ENCODE data around the gene LCP1. TPM values are rescaled to one million over a fixed set of nuclear protein-coding genes. Genes with fewer than 3 reads are reported as not detected.

Gene LCP1
- total RNA-seq, 1 donor from 2014 or later = 758 TPM

DNA sequence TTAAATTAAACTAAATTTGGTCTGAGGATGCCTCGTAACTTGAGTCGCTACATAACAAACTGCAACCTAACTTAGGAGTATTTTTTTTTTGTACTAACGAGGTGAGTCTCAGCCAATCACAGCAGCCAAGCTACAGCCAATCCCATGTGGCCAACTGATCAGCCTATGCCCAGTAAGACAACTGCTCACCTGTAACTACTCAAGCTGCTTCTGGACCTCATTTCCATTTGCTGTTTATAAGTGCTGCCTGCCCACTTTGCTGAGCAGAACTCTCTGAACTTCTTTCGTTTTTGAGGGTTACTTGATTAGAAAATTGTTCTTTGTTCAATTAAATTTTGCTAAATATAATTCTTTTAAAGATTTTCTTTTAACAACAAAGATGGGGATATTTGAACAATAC, 81.0 kb downstream of the LCP1 start:
- Mint-ChIP-seq H3K4me3 (no peak overlapping the region), H3K27ac (no peak overlapping the region), H3K27me3 (ENCODE audit: insufficient read depth) (peaks cover 5% of the 10 kb centered on the region), H3K36me3 (ENCODE audit: low read depth) (no peaks in the 10 kb centered on the region), H3K4me1 (ENCODE audit: low read depth) (no peaks in the 10 kb centered on the region), H3K9me3 (no peaks in the 10 kb centered on the region)
- no peak for DNase-seq (ENCODE audit: low spot score)
- intact Hi-C loops (cut with micrococcal nuclease) = no loop called here

DNA sequence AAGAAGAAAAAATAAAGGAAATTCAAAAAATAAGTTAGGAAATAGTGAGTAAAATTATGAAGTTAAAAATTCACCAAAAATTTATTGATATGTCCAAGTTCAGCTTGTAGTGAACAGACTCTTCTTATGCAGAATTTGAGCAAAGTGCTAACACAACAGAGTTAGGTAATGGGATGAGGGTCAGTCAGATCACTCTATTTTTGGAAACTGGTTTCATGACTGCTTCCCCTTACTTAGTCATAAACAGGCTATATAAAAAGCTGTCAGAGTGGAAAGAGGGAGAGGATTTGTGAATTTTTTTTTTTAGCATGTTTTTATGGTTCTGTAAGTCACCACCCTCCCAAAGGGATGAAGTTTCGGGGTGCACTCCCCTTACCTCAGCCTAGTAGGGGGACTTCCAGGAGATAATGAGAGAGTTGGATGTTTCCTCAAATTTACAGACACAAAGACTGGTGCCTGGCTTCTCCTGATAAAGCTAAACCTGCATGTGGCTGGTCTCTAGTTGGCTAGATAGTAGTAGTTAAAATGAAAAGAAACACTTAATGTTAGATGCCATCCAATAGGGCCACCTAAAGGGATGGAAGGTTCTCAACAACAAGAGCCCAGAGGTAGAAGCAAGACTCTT, 81.7 kb downstream of the LCP1 start:
- Mint-ChIP-seq H3K36me3 (ENCODE audit: low read depth) (no peaks in the 10 kb centered on the region), H3K4me3 (no peak overlapping the region), H3K27me3 (ENCODE audit: insufficient read depth) (peaks cover 5% of the 10 kb centered on the region), H3K4me1 (ENCODE audit: low read depth) (no peaks in the 10 kb centered on the region), H3K9me3 (no peaks in the 10 kb centered on the region), H3K27ac (no peak overlapping the region)
- intact Hi-C loops (cut with micrococcal nuclease) = no loop called here
- no peak for DNase-seq (ENCODE audit: low spot score)

DNA sequence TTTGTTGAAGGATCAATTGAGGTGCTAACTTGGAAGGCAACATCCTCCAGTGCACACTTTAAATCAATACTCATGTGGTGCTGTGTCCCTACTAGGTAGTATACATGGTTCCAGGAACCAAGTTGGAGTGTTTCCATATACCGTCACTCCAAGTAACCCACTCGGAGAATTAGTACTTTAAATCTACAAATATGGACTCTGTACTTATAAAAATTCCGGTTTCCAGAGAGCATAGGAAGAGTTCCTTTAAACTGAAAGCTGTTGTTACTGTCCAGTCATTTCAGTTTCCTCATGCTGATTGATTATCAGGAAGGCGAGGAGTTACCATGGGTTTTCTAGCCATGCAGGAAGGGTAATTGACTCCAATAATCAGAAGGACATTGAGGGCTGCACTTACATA, 84.3 kb downstream of the LCP1 start:
- no peaks in the 10 kb centered on the region for H3K9me3 Mint-ChIP-seq
- no peaks in the 10 kb centered on the region for H3K4me1 Mint-ChIP-seq (ENCODE audit: low read depth)
- H3K36me3 Mint-ChIP-seq (ENCODE audit: low read depth) = no peaks in the 10 kb centered on the region
- intact Hi-C loops (cut with micrococcal nuclease) = no loop called here
- H3K4me3 Mint-ChIP-seq = no peak overlapping the region
- H3K27ac Mint-ChIP-seq = no peak overlapping the region
- DNase-seq (ENCODE audit: low spot score) = no peak
- H3K27me3 Mint-ChIP-seq (ENCODE audit: insufficient read depth) = peaks cover 23% of the 10 kb centered on the region

DNA sequence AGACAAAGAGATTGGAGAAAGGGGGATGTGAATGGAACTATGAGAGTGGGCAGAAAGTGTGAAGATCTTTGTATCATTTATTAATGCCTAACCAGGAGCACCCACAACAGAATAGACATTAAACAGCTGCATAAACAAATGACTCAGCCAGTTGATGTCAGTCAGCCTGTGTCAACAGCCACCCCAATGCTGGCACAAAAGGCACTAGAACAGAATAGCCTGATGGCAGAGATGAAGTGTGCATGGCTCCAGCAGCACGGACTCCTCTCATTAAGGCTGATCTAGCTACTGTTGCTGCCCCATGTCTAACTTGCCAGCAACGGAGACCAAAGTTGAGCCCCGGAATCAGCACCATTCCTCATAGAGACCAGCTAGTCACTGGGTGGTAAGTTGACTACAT, 85.0 kb downstream of the LCP1 start:
- no peak overlapping the region for H3K27ac Mint-ChIP-seq
- intact Hi-C loops (cut with micrococcal nuclease) = no loop called here
- peaks cover 27% of the 10 kb centered on the region for H3K27me3 Mint-ChIP-seq (ENCODE audit: insufficient read depth)
- H3K4me1 Mint-ChIP-seq (ENCODE audit: low read depth) = no peaks in the 10 kb centered on the region
- H3K36me3 Mint-ChIP-seq (ENCODE audit: low read depth) = no peaks in the 10 kb centered on the region
- no peak overlapping the region for H3K4me3 Mint-ChIP-seq
- DNase-seq (ENCODE audit: low spot score) = no peak
- H3K9me3 Mint-ChIP-seq = no peaks in the 10 kb centered on the region

DNA sequence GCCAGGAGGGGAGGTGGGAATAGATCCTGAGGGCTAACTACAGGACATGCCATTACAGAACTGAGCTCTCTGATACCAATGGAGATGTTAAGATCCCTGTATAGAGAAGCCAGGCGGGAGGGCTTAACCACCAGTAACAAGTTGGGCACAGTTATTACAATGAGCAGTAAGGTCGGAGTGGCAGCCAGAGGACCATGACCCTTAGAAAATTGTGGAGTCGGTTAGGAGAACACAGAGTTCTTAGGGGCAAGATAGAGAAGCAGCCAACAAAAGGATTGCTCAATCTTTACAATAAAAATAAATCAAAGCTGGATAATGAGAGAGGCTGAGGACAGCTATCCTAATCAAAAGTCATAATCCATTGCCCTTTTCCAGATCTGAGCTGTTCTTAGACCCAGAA, 87.5 kb downstream of the LCP1 start:
- intact Hi-C loops (cut with micrococcal nuclease) = no loop called here
- no peak for DNase-seq (ENCODE audit: low spot score)
- H3K36me3 Mint-ChIP-seq (ENCODE audit: low read depth) = no peaks in the 10 kb centered on the region
- no peaks in the 10 kb centered on the region for H3K4me1 Mint-ChIP-seq (ENCODE audit: low read depth)
- no peak overlapping the region for H3K4me3 Mint-ChIP-seq
- peaks cover 27% of the 10 kb centered on the region for H3K27me3 Mint-ChIP-seq (ENCODE audit: insufficient read depth)
- H3K27ac Mint-ChIP-seq = no peak overlapping the region
- no peaks in the 10 kb centered on the region for H3K9me3 Mint-ChIP-seq

DNA sequence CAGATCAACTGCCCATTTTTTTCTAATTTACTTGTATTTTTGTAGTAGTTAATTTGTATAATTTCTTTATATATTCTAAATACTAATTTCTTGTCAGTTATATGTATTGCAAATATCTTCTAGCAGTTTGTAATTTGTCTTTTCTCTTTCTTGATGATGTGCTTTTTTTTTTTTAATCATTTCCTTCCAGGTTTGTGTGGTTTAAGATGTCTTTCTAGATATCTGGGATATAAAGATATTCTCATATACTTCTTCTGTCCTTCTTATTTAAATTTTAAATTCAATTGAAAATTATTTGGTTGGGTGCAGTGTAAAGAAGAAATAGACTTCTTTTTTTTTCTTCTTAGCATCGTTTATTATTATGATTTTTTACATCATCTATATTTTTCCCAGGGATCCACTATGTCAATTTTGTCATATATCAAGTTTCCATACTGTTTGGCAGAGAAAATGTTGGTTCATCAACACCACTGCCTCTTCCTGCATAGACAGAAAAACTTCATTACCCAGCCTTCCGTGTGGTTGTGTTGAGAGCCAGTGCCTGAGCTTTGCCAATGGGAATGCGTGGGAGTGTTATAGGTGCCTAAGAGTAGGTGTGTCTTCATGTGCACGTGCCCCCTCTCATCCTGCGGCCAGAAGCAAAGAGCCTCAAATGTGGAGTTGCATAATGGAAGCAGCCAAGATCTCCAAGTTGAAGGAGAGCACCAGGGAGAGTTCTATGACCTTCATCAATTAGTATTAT, 93.0 kb downstream of the LCP1 start:
- Mint-ChIP-seq H3K9me3 (no peaks in the 10 kb centered on the region), H3K27ac (no peak overlapping the region), H3K4me1 (ENCODE audit: low read depth) (peaks cover 4% of the 10 kb centered on the region), H3K27me3 (ENCODE audit: insufficient read depth) (peaks cover 21% of the 10 kb centered on the region), H3K36me3 (ENCODE audit: low read depth) (no peaks in the 10 kb centered on the region), H3K4me3 (no peak overlapping the region)
- intact Hi-C loops (cut with micrococcal nuclease) = no loop called here
- DNase-seq (ENCODE audit: low spot score) = no peak

DNA sequence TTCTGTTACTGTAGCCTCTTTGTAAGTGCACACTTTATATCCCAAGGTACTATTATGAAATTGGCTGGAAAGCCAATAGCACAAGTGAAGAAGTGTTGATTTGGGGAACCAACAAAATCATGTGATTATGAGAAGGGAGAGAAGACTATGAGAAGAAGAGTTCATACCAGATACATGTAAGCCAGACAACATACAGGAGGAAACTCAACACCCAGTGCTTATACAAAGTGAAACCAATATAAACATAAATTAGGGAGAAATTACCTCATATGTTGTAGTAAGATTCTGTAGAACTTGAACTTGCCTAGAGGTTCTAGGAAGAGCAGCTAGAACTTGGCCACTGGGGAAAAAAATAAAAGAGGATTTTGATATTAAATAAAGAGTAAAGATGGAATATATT, 94.5 kb downstream of the LCP1 start:
- intact Hi-C loops (cut with micrococcal nuclease) = no loop called here
- no peak overlapping the region for H3K27ac Mint-ChIP-seq
- H3K36me3 Mint-ChIP-seq (ENCODE audit: low read depth) = no peaks in the 10 kb centered on the region
- peaks cover 4% of the 10 kb centered on the region for H3K4me1 Mint-ChIP-seq (ENCODE audit: low read depth)
- H3K9me3 Mint-ChIP-seq = no peaks in the 10 kb centered on the region
- H3K27me3 Mint-ChIP-seq (ENCODE audit: insufficient read depth) = peaks cover 10% of the 10 kb centered on the region
- no peak for DNase-seq (ENCODE audit: low spot score)
- no peak overlapping the region for H3K4me3 Mint-ChIP-seq

DNA sequence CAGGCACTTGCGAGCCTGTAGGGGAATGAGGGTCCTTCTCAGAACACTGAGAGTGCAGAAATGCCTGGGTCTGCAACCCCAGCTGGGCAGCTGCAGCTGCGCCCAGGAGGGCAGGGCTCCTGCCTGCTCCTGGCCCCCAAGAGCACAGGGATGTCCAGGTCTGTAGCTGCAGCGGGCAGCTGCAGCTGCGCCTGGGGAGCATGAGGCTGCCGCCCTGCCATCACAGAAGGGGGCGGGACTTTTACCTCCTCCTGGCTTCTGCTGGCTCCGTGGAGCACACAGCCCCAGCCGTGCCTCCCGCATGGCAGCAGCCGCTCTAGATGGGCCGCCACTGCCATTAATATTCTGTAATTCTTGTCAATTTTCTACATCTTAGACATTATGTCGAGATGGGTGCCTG, 95.0 kb downstream of the LCP1 start:
- DNase-seq (ENCODE audit: low spot score) = no peak
- intact Hi-C loops (cut with micrococcal nuclease) = no loop called here
- Mint-ChIP-seq H3K27ac (no peak overlapping the region), H3K4me3 (no peak overlapping the region), H3K36me3 (ENCODE audit: low read depth) (no peaks in the 10 kb centered on the region), H3K27me3 (ENCODE audit: insufficient read depth) (peaks cover 5% of the 10 kb centered on the region), H3K9me3 (no peaks in the 10 kb centered on the region), H3K4me1 (ENCODE audit: low read depth) (peaks cover 4% of the 10 kb centered on the region)

DNA sequence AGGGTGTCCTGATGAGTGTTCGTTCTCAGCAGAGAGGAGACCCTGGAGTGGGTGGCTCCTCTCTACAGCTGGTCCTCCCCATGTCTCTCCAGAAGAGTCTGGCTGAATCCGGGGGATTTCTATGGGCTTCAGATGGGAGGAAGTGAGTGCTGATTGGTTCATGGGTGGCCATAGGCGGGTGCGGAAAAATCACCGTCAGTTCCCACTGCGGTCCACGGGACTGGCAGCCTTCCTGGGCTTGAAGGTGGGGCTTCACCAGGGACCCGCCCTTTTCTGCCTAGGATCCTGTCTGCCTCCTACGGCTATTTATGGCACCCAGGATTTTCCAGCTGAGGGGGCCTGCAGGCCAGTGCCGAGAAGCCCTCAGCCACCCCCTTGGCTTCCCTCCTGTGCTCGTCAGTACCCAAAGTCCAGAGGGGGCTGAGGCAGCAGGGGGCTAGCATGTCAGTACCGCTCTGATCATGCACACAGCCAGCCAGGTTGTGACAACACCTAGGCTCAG, 95.5 kb downstream of the LCP1 start:
- Mint-ChIP-seq H3K4me3 (no peak overlapping the region), H3K36me3 (ENCODE audit: low read depth) (no peaks in the 10 kb centered on the region), H3K9me3 (no peaks in the 10 kb centered on the region), H3K27me3 (ENCODE audit: insufficient read depth) (peaks cover 5% of the 10 kb centered on the region), H3K4me1 (ENCODE audit: low read depth) (peaks cover 4% of the 10 kb centered on the region), H3K27ac (no peak overlapping the region)
- intact Hi-C loops (cut with micrococcal nuclease) = no loop called here
- DNase-seq (ENCODE audit: low spot score) = no peak

DNA sequence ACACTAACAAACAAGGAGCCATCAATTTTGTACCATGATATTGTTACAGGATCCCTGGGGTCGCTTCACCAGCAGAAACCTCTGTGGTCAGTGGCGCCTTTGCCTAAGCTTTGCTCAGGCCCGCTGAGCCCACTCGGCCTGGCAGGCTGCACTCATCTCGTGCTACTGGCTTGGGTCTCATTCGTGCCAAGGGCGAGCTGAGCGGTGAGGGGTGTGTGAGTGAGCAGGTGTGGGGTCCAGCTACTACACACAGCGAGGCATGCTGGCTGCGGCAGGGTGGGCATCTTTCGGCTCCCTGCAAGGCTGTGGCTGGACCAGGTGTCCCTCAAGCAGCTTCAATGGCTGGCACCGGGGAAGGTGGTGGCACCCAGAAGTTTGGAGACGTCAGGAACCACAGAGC, 96.2 kb downstream of the LCP1 start:
- intact Hi-C loops (cut with micrococcal nuclease) = no loop called here
- H3K4me1 Mint-ChIP-seq (ENCODE audit: low read depth) = peaks cover 4% of the 10 kb centered on the region
- no peak overlapping the region for H3K4me3 Mint-ChIP-seq
- no peaks in the 10 kb centered on the region for H3K36me3 Mint-ChIP-seq (ENCODE audit: low read depth)
- DNase-seq (ENCODE audit: low spot score) = no peak
- H3K27ac Mint-ChIP-seq = no peak overlapping the region
- H3K27me3 Mint-ChIP-seq (ENCODE audit: insufficient read depth) = peaks cover 3% of the 10 kb centered on the region
- no peaks in the 10 kb centered on the region for H3K9me3 Mint-ChIP-seq

DNA sequence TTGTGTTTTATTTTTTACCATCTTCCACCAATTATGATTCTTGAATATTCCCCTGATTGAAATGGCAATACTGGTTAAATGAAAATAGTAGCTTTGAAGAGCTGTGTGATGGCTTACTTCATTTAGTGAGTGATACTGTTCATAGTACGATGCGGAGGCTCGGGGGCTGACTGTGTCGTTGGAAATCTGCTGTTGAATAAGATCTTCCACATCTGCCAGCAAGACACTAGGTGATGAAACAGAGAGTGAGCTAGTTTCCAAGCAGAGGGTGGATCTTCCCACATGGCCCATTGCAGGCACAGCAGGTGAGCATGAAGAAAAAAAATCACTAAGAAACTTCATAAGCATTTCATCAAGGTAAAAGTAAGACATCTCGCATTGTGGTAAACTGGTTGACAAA, 99.7 kb downstream of the LCP1 start:
- H3K36me3 Mint-ChIP-seq (ENCODE audit: low read depth) = no peaks in the 10 kb centered on the region
- H3K4me1 Mint-ChIP-seq (ENCODE audit: low read depth) = no peaks in the 10 kb centered on the region
- H3K4me3 Mint-ChIP-seq = no peak overlapping the region
- H3K27me3 Mint-ChIP-seq (ENCODE audit: insufficient read depth) = peaks cover 6% of the 10 kb centered on the region
- H3K9me3 Mint-ChIP-seq = no peaks in the 10 kb centered on the region
- intact Hi-C loops (cut with micrococcal nuclease) = no loop called here
- no peak for DNase-seq (ENCODE audit: low spot score)
- no peak overlapping the region for H3K27ac Mint-ChIP-seq

DNA sequence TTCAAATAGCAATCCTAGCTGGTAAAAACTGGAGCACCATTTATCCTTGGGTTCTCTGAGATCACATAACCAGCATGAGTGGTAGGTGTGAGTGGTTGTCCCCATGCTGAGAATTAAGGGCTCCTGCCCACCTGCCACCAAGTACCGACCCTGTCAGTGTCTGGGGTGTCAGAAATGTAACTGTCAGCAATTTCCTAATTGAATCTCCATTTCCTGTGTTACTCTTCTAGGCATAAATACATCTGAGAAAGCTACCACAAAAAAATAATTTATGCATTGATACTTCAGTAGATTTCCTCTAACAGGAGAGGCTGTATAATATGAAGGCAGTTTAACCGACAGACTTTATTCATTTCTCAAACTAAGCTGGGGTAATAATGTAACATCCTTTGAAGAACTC, 102.2 kb downstream of the LCP1 start:
- H3K27me3 Mint-ChIP-seq (ENCODE audit: insufficient read depth) = peaks cover 14% of the 10 kb centered on the region
- no peak overlapping the region for H3K27ac Mint-ChIP-seq
- no peak overlapping the region for H3K4me3 Mint-ChIP-seq
- H3K36me3 Mint-ChIP-seq (ENCODE audit: low read depth) = no peaks in the 10 kb centered on the region
- H3K4me1 Mint-ChIP-seq (ENCODE audit: low read depth) = no peaks in the 10 kb centered on the region
- intact Hi-C loops (cut with micrococcal nuclease) = no loop called here
- DNase-seq (ENCODE audit: low spot score) = no peak
- H3K9me3 Mint-ChIP-seq = no peaks in the 10 kb centered on the region

DNA sequence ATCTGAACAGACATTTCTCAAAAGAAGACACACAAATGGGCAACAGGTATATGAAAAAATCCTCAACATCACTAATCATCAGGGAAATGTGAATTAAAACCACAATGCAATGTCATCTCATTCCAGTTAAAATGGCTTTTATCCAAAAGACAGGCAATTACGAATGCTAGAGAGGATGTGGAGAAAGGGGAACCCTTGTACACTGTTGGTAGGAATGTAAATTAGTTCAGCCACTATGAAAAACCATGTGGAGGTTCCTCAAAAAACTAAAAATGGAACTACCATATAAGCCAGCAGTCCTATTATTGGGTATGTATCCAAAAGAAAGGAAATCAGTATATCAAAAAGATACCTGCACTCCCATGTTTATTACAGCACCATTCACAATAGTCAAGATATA, 104.7 kb downstream of the LCP1 start:
- H3K4me1 Mint-ChIP-seq (ENCODE audit: low read depth) = no peaks in the 10 kb centered on the region
- no peak overlapping the region for H3K4me3 Mint-ChIP-seq
- H3K9me3 Mint-ChIP-seq = no peaks in the 10 kb centered on the region
- no peaks in the 10 kb centered on the region for H3K36me3 Mint-ChIP-seq (ENCODE audit: low read depth)
- H3K27me3 Mint-ChIP-seq (ENCODE audit: insufficient read depth) = peaks cover 14% of the 10 kb centered on the region
- intact Hi-C loops (cut with micrococcal nuclease) = no loop called here
- no peak for DNase-seq (ENCODE audit: low spot score)
- no peak overlapping the region for H3K27ac Mint-ChIP-seq

Data from activated T-helper 1 cell treated with anti-CD3 and anti-CD28 coated beads, Interleukin-12 subunit alpha, Interleukin-12 subunit beta, Interleukin-2, Interleukin-4 antibody, amounts not matched to agents 30 ng/mL and 10 ng/mL and 1 ng/mL, durations not matched to agents 14 hours and 24 hours and 36 hours (primary cell).